ENCODE data around the gene SALL1.
A peak's percentile ranks its signal among the peaks of the same experiment; 100 is the strongest.

Gene SALL1

DNA sequence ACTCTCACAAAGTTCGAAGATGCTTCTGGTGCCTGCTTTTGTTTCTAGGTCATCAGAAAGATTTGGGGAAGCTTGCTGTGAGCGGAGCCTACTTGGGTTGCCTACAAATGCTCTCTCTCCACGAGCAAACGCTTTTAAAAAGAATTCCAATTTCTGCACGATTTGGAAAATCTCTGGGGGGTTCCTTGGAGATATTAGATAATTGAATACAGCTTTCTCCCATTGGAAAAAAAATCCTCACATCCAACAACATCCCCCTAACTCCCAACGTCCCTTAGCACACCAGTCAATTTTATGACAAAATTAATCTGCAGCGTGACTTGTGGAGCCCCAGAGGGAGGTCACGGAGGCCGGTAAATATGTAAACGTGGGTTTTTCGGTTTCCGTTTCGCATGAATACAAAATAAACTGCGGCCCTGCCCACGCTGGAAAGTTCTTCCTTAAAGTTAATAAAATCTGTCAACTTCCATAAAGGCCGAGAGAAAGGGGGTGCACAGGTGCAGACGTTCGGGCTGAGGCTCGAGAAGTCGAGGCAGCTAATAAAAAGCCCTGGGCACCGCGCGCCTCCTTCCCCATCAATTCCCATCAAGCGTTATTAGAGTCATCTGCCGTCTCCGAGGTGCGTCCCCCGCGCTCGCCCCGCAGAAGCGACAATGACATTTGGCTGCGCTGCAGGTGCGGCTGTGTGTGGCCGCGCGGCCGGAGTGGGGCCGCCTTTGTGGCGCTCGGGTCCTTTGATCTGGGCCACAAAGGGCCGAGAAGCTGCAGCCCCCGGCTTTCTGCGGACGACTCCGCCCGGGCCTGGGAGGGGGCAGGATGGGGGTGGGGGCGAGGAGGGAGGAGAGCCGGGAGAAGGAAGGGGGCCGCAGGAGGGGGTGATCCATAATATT lies 37.6 kb downstream of the SALL1 start:
- H4K20me1 ChIP-seq (ENCODE audit: insufficient read depth, low read length), result no peaks in the 10 kb centered on the region
- H3K9ac ChIP-seq (ENCODE audit: low read length), result no peak overlapping the region
- no peaks in the 10 kb centered on the region for H3K27me3 ChIP-seq (replicated peaks; ENCODE audit: insufficient read depth, low read length)
- H3K79me2 ChIP-seq (ENCODE audit: low read length), result no peaks in the 10 kb centered on the region
- peak overlapping the region; percentile 56; the same call in 1 of the 2 replicates for H3K4me2 ChIP-seq (ENCODE audit: low read depth, low read length)
- TF ChIP-seq EZH2 (optimal IDR thresholded peaks at IDR 0.05; ENCODE audit: low read depth, low read length) (no peak), EZH2phosphoT487 (IDR thresholded peaks at IDR 0.05; ENCODE audit: low read length) (no peak)
- TF ChIP-seq, protein P1, sequence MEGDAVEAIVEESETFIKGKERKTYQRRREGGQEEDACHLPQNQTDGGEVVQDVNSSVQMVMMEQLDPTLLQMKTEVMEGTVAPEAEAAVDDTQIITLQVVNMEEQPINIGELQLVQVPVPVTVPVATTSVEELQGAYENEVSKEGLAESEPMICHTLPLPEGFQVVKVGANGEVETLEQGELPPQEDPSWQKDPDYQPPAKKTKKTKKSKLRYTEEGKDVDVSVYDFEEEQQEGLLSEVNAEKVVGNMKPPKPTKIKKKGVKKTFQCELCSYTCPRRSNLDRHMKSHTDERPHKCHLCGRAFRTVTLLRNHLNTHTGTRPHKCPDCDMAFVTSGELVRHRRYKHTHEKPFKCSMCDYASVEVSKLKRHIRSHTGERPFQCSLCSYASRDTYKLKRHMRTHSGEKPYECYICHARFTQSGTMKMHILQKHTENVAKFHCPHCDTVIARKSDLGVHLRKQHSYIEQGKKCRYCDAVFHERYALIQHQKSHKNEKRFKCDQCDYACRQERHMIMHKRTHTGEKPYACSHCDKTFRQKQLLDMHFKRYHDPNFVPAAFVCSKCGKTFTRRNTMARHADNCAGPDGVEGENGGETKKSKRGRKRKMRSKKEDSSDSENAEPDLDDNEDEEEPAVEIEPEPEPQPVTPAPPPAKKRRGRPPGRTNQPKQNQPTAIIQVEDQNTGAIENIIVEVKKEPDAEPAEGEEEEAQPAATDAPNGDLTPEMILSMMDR (IDR thresholded peaks at IDR 0.05; ENCODE audit: low read length), result no peak
- no peaks in the 10 kb centered on the region for H3K4me1 ChIP-seq (ENCODE audit: low read length)
- no peaks in the 10 kb centered on the region for H3K36me3 ChIP-seq (replicated peaks; ENCODE audit: insufficient read depth, low read length)
- H3F3A ChIP-seq (ENCODE audit: insufficient read depth, low read length), result no peaks in the 10 kb centered on the region
- peak overlapping the region; percentile 43; the same call in 1 of the 2 replicates for H2AFZ ChIP-seq (ENCODE audit: low read length)
- peak; percentile 37 for DNase-seq
- H3K9me3 ChIP-seq (replicated peaks; ENCODE audit: insufficient read depth, low read length), result no peaks in the 10 kb centered on the region
- no peaks in the 10 kb centered on the region for H3K9me2 ChIP-seq (replicated peaks; ENCODE audit: insufficient read depth, low read length)
- H3K4me3 ChIP-seq (ENCODE audit: low read length), result peak overlapping the region; percentile 54
- no peak overlapping the region for H3K27ac ChIP-seq (ENCODE audit: low read length)

DNA sequence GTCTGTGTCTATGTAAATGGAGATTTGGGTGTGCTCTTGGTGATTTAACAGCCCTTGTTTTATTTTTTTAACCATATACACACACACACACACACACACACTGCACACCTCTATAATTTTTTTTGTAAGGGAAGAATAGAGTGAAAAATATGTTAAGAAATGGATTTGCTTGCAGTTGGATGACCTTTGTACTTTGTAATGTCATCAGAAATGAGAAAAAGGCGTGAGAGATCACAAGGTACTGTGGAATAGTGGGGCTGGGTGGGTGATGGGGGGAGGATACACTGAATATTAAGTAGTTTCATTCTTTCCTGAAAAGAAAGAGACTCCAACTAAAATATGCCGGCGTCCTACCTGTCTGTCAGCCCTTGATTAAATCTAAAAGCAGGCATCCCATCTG lies 38.7 kb downstream of the SALL1 start:
- H3K27me3 ChIP-seq (replicated peaks; ENCODE audit: insufficient read depth, low read length), result no peaks in the 10 kb centered on the region
- no peak overlapping the region for H3K27ac ChIP-seq (ENCODE audit: low read length)
- no peak overlapping the region for H2AFZ ChIP-seq (ENCODE audit: low read length)
- no peaks in the 10 kb centered on the region for H3K36me3 ChIP-seq (replicated peaks; ENCODE audit: insufficient read depth, low read length)
- H3K9ac ChIP-seq (ENCODE audit: low read length), result no peak overlapping the region
- DNase-seq, result no peak
- no peaks in the 10 kb centered on the region for H3K9me3 ChIP-seq (replicated peaks; ENCODE audit: insufficient read depth, low read length)
- H3F3A ChIP-seq (ENCODE audit: insufficient read depth, low read length), result no peaks in the 10 kb centered on the region
- no peaks in the 10 kb centered on the region for H4K20me1 ChIP-seq (ENCODE audit: insufficient read depth, low read length)
- H3K79me2 ChIP-seq (ENCODE audit: low read length), result no peaks in the 10 kb centered on the region
- no peak overlapping the region for H3K4me2 ChIP-seq (ENCODE audit: low read depth, low read length)
- H3K4me1 ChIP-seq (ENCODE audit: low read length), result no peaks in the 10 kb centered on the region
- TF ChIP-seq EZH2phosphoT487 (IDR thresholded peaks at IDR 0.05; ENCODE audit: low read length) (no peak), EZH2 (optimal IDR thresholded peaks at IDR 0.05; ENCODE audit: low read depth, low read length) (no peak)
- TF ChIP-seq, protein P1 (IDR thresholded peaks at IDR 0.05; ENCODE audit: low read length), result no peak
- no peak overlapping the region for H3K4me3 ChIP-seq (ENCODE audit: low read length)
- no peaks in the 10 kb centered on the region for H3K9me2 ChIP-seq (replicated peaks; ENCODE audit: insufficient read depth, low read length)

DNA sequence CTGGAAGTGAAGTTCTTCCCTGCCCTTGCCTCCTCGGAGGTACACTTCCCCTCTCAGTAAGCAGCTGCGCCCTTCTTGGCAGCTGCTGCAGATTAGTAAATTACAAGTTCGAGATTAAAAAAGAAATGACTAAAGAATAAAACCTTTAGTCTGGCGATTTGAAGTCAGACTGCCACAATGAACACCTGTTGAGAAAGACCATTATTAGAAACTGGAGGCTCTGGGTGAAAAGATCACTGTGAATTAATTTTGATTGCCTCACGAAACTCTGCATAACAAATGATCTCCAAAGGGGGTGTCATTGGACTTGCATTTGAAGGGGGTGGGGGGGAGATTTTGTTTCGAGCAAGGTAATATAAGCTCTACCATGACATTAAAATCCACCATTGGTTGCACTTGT lies 39.3 kb downstream of the SALL1 start:
- Histone ChIP-seq H3K9me3 (replicated peaks; ENCODE audit: insufficient read depth, low read length) (no peaks in the 10 kb centered on the region), H3K4me3 (ENCODE audit: low read length) (no peak overlapping the region), H3K4me2 (ENCODE audit: low read depth, low read length) (no peak overlapping the region), H3K4me1 (ENCODE audit: low read length) (no peaks in the 10 kb centered on the region), H4K20me1 (ENCODE audit: insufficient read depth, low read length) (no peaks in the 10 kb centered on the region), H3K27ac (ENCODE audit: low read length) (no peak overlapping the region), H3K79me2 (ENCODE audit: low read length) (no peaks in the 10 kb centered on the region), H3F3A (ENCODE audit: insufficient read depth, low read length) (no peaks in the 10 kb centered on the region), H3K27me3 (replicated peaks; ENCODE audit: insufficient read depth, low read length) (no peaks in the 10 kb centered on the region), H2AFZ (ENCODE audit: low read length) (no peak overlapping the region), H3K9me2 (replicated peaks; ENCODE audit: insufficient read depth, low read length) (no peaks in the 10 kb centered on the region), H3K36me3 (replicated peaks; ENCODE audit: insufficient read depth, low read length) (no peaks in the 10 kb centered on the region), H3K9ac (ENCODE audit: low read length) (no peak overlapping the region)
- no peak for TF ChIP-seq EZH2phosphoT487 (IDR thresholded peaks at IDR 0.05; ENCODE audit: low read length)
- TF ChIP-seq, protein P1 (IDR thresholded peaks at IDR 0.05; ENCODE audit: low read length), result no peak
- TF ChIP-seq EZH2 (optimal IDR thresholded peaks at IDR 0.05; ENCODE audit: low read depth, low read length), result no peak
- DNase-seq, result no peak

Data from MM.1S (cell line).